Neural progenitor cell (in vitro differentiated cells): Measurements from ENCODE around the gene TNP2. TPM values are rescaled to one million over a fixed set of nuclear protein-coding genes. Genes with fewer than 3 reads are reported as not detected.

Source experiments
- DNase-seq: peaks from one replicate; pipeline ENCODE4 v3.0.0-alpha.2; 2016; ENCODE audit warnings: low spot score
- H2AFZ ChIP-seq: fragments of 200-600 bp; sonication (generic); replicated peaks from 2 replicates; pipeline ENCODE4 v1.6.1; 2016; ENCODE audit warnings: antibody characterized with exemption
- H3F3A ChIP-seq: fragments of 200-600 bp; sonication (generic); 2 replicates; pipeline ENCODE4 v1.6.1; 2016; ENCODE audit warnings: antibody characterized with exemption, low read depth
- H3K27ac ChIP-seq: fragments of 200-600 bp; sonication (generic); 2 replicates; pipeline ENCODE4 v1.5.1; 2016; ENCODE audit warnings: mild to moderate bottlenecking
- H3K27me3 ChIP-seq: fragments of 200-600 bp; sonication (generic); 2 replicates; pipeline ENCODE4 v1.6.1; 2016; ENCODE audit warnings: mild to moderate bottlenecking, moderate library complexity
- H3K36me3 ChIP-seq: fragments of 200-600 bp; sonication (generic); 2 replicates; pipeline ENCODE4 v1.5.1; 2016
- H3K4me1 ChIP-seq: fragments of 200-600 bp; sonication (generic); 2 replicates; pipeline ENCODE4 v1.6.1; 2016; ENCODE audit warnings: mixed run types
- H3K4me2 ChIP-seq: fragments of 200-600 bp; sonication (generic); 2 replicates; pipeline ENCODE4 v1.6.1; 2016
- H3K4me3 ChIP-seq: fragments of 200-600 bp; sonication (generic); 2 replicates; pipeline ENCODE4 v1.5.1; 2016
- H3K79me2 ChIP-seq: fragments of 200-600 bp; sonication (generic); 2 replicates; pipeline ENCODE4 v1.6.1; 2016; ENCODE audit warnings: low read depth
- H3K9ac ChIP-seq: fragments of 200-600 bp; sonication (generic); 2 replicates; pipeline ENCODE4 v1.6.1; 2016
- H3K9me3 ChIP-seq: fragments of 200-600 bp; sonication (generic); 2 replicates; pipeline ENCODE4 v1.5.1; 2016; ENCODE audit warnings: low read depth
- H4K20me1 ChIP-seq: fragments of 200-600 bp; sonication (generic); 2 replicates; pipeline ENCODE4 v1.6.1; 2016; ENCODE audit warnings: low read depth
- H3K27ac Mint-ChIP-seq: 3 replicates; pipeline ENCODE4 v1.8.0; 2021; ENCODE audit warnings: mixed read lengths
- H3K27me3 Mint-ChIP-seq: 2 replicates; pipeline ENCODE4 v1.8.0; 2022; ENCODE audit warnings: low read depth, mild to moderate bottlenecking, inconsistent platforms, moderate library complexity, mixed read lengths; ENCODE audit not compliant: insufficient read depth
- H3K36me3 Mint-ChIP-seq: 3 replicates; pipeline ENCODE4 v1.8.0; 2021; ENCODE audit warnings: mixed read lengths
- H3K4me1 Mint-ChIP-seq: 3 replicates; pipeline ENCODE4 v1.8.0; 2021; ENCODE audit warnings: mixed read lengths
- H3K4me3 Mint-ChIP-seq: 3 replicates; pipeline ENCODE4 v1.8.0; 2021; ENCODE audit warnings: mild to moderate bottlenecking, moderate library complexity, mixed read lengths
- H3K9me3 Mint-ChIP-seq: 3 replicates; pipeline ENCODE4 v1.8.0; 2020; ENCODE audit warnings: mixed read lengths
- CTCF ChIP-seq: fragments of 200-600 bp; sonication (generic); IDR thresholded peaks from 2 replicates; pipeline ENCODE4 v1.5.1; 2017; ENCODE audit warnings: antibody characterized with exemption, mild to moderate bottlenecking
- EZH2 ChIP-seq: fragments of 200-600 bp; sonication (generic); IDR thresholded peaks from 2 replicates; pipeline ENCODE4 v1.6.1; 2017; ENCODE audit warnings: antibody characterized with exemption, mild to moderate bottlenecking, moderate library complexity
- EZH2phosphoT487 ChIP-seq: fragments of 200-600 bp; sonication (generic); IDR thresholded peaks from 2 replicates; pipeline ENCODE4 v1.6.1; 2017; ENCODE audit warnings: antibody characterized with exemption
- total RNA-seq: library from RNA; depleted of rRNA; stranded (reverse); fragments of >200 nt; gene quantifications from 2 replicates; pipeline ENCODE4 v1.2.3, GENCODE V29; 2015; ENCODE audit warnings: low replicate concordance

The TNP2 gene
- total RNA-seq, 1 donor from 2014 or later: not detected

- Histone ChIP-seq H2AFZ (no peak overlapping the region), H3K4me1 (peaks cover 3% of the 10 kb centered on the region), H3K9ac (no peak overlapping the region), H3K79me2 (no peaks in the 10 kb centered on the region), H4K20me1 (no peaks in the 10 kb centered on the region), H3K36me3 (no peaks in the 10 kb centered on the region), H3F3A (no peaks in the 10 kb centered on the region), H3K9me3 (no peaks in the 10 kb centered on the region), H3K27ac (no peak overlapping the region), H3K4me2 (no peak overlapping the region), H3K4me3 (no peak overlapping the region), H3K27me3 (no peaks in the 10 kb centered on the region)
- peaks cover 20% of the 10 kb centered on the region for H3K4me1 Mint-ChIP-seq
- no peak overlapping the region for H3K4me3 Mint-ChIP-seq
- H3K27ac Mint-ChIP-seq: no peak overlapping the region
- peaks cover 8% of the 10 kb centered on the region for H3K27me3 Mint-ChIP-seq
- TF ChIP-seq EZH2phosphoT487: no peak
- TF ChIP-seq CTCF: no peak
- peaks cover 3% of the 10 kb centered on the region for H3K9me3 Mint-ChIP-seq
- DNase-seq: peak; percentile 33
- H3K36me3 Mint-ChIP-seq: no peaks in the 10 kb centered on the region
Measured at GRCh38 chr16:11283820-11284248, 14.7 kb upstream of the TNP2 start.

- Histone ChIP-seq H3K4me1 (peaks cover 3% of the 10 kb centered on the region), H3K4me3 (no peak within 1 kb of the TSS), H3K79me2 (no peaks in the 10 kb centered on the region), H3K27me3 (no peaks in the 10 kb centered on the region), H3K4me2 (no peak within 1 kb of the TSS), H3K27ac (no peak within 1 kb of the TSS), H4K20me1 (no peaks in the 10 kb centered on the region), H2AFZ (no peak within 1 kb of the TSS), H3K9me3 (no peaks in the 10 kb centered on the region), H3F3A (no peaks in the 10 kb centered on the region), H3K9ac (no peak within 1 kb of the TSS), H3K36me3 (no peaks in the 10 kb centered on the region)
- Mint-ChIP-seq H3K4me3 (no peak within 1 kb of the TSS), H3K4me1 (peaks cover 13% of the 10 kb centered on the region), H3K9me3 (no peaks in the 10 kb centered on the region), H3K27me3 (peaks cover 7% of the 10 kb centered on the region), H3K27ac (peak within 1 kb of the TSS; percentile 46), H3K36me3 (no peaks in the 10 kb centered on the region)
- TF ChIP-seq CTCF (no peak), EZH2phosphoT487 (no peak), EZH2 (no peak)
- DNase-seq: no peak
Measured at GRCh38 chr16:11280616-11281522, 11.7 kb upstream of the TNP2 start, which contains the start of gene PRM1. PRM1 (minus strand) TSS chr16:11281330; CDS start chr16:11281238, 92 bp downstream.

DNA sequence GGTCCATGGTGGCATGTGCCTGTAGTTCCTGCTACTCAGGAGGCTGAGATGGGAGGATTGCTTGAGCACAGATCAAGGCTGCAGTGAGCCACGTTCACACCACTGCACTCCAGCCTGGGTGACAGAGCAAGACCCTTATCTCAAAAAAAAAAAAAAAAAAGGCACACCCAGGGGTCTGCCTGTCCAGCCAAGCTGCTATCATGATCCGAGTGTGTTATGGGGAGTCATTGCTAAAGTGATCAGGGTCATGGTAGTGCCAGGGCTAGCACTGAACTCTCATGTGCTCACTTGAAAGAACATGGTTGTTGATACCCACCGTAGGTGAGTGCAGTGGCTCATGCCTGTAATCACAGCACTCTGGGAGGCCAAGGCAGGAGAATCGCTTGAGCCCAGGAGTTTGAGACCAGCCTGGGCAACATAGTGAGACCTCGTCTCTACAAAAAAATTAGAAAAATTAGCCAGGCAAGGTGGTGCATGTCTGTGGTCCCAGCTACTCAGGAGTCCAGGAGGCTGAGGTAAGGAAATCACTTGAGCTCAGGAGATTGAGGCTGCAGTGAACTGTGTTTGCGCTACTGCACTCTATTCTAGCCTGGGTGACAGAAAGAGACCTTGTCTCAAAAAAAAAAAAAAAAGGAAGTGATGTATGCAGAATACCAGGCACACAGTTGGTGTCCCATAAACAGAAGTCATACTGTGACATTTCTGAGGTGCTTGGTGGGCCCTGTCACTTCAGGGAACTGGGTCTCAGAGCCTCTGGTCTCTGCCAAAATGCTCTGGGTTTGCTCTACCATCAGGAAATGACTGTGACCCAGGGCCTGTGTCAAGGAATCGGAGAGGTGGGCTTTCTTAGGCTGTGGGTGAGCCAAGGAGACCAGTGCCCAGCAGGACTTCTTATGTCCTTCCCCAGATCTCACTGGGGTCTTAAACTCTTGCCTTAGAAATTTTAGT, 9.8 kb upstream of the TNP2 start:
- Mint-ChIP-seq H3K4me3 (no peak overlapping the region), H3K27me3 (peaks cover 4% of the 10 kb centered on the region), H3K36me3 (no peaks in the 10 kb centered on the region), H3K27ac (no peak overlapping the region), H3K4me1 (peaks cover 15% of the 10 kb centered on the region), H3K9me3 (no peaks in the 10 kb centered on the region)
- Histone ChIP-seq H2AFZ (no peak overlapping the region), H4K20me1 (no peaks in the 10 kb centered on the region), H3K9ac (no peak overlapping the region), H3K4me1 (no peaks in the 10 kb centered on the region), H3K79me2 (no peaks in the 10 kb centered on the region), H3K27me3 (no peaks in the 10 kb centered on the region), H3F3A (no peaks in the 10 kb centered on the region), H3K4me3 (no peak overlapping the region), H3K36me3 (no peaks in the 10 kb centered on the region), H3K9me3 (no peaks in the 10 kb centered on the region), H3K27ac (no peak overlapping the region), H3K4me2 (no peak overlapping the region)
- no peak for DNase-seq
- TF ChIP-seq CTCF (no peak), EZH2phosphoT487 (no peak), EZH2 (no peak)
